HepG2 (cell line): ENCODE results near the gene TADA2A. TPM values are rescaled to one million over a fixed set of nuclear protein-coding genes. Genes with fewer than 3 reads are reported as not detected.

Experiments
- AHR ChIP-seq: IDR thresholded peaks from 2 replicates; pipeline ENCODE4 v1.6.1; 2018; ENCODE audit warnings: missing genetic modification reagents, missing compliant biosample characterization
- ARNTL ChIP-seq: sonication (generic); formaldehyde crosslinking; IDR thresholded peaks from 2 replicates; pipeline ENCODE4 v1.4.0; 2020; ENCODE audit warnings: mild to moderate bottlenecking, missing genetic modification reagents
- CENPBD1 ChIP-seq: sonication (generic); formaldehyde crosslinking; IDR thresholded peaks from 2 replicates; pipeline ENCODE4 v1.8.0; 2022; ENCODE audit warnings: missing genetic modification reagents, low read depth, mild to moderate bottlenecking, borderline replicate concordance
- EP300 ChIP-seq, 3 experiments: sonication (generic) in 1 of 3; formaldehyde crosslinking in 1 of 3; IDR thresholded peaks; 2 replicates each; pipeline versions ENCODE4 v1.5.1 to v1.6.1; 2011 to 2020; ENCODE audit warnings: low read depth in 2 of 3, low read length in 2 of 3, borderline replicate concordance in 1 of 3, improper control_type of control experiment in 1 of 3, mild to moderate bottlenecking in 1 of 3, missing genetic modification reagents in 1 of 3, moderate library complexity in 1 of 3
- HNRNPK ChIP-seq: fragments of 200-400 bp; formaldehyde crosslinking; IDR thresholded peaks from 2 replicates; pipeline ENCODE4 v1.6.1; 2018; ENCODE audit warnings: low read length, low read depth, moderate library complexity, mild to moderate bottlenecking; ENCODE audit not compliant: poor library complexity, severe bottlenecking
- IRF1 ChIP-seq: sonication (generic); formaldehyde crosslinking; IDR thresholded peaks from 2 replicates; pipeline ENCODE4 v1.4.0; 2020; ENCODE audit warnings: low read depth, mild to moderate bottlenecking, missing genetic modification reagents
- KDM4B ChIP-seq: sonication (generic); formaldehyde crosslinking; IDR thresholded peaks from 2 replicates; pipeline ENCODE4 v1.4.0; 2020; ENCODE audit warnings: missing genetic modification reagents
- KLF11 ChIP-seq: IDR thresholded peaks from 2 replicates; pipeline ENCODE4 v1.6.1; 2016; ENCODE audit warnings: missing compliant biosample characterization
- KLF6 ChIP-seq: IDR thresholded peaks from 2 replicates; pipeline ENCODE4 v1.8.0; 2016; ENCODE audit warnings: missing biosample characterization, missing genetic modification reagents
- MED8 ChIP-seq: sonication (generic); formaldehyde crosslinking; IDR thresholded peaks from 2 replicates; pipeline ENCODE4 v1.8.1; 2023; ENCODE audit warnings: mild to moderate bottlenecking, missing genetic modification reagents; ENCODE audit not compliant: insufficient replicate concordance
- NFATC3 ChIP-seq: sonication (generic); formaldehyde crosslinking; IDR thresholded peaks from 2 replicates; pipeline ENCODE4 v1.5.1; 2020; ENCODE audit warnings: mild to moderate bottlenecking, missing genetic modification reagents
- RFX5 ChIP-seq: IDR thresholded peaks from 2 replicates; pipeline ENCODE4 v1.6.1; 2011; ENCODE audit warnings: low read depth, low read length, improper control_type of control experiment
- RORA ChIP-seq: sonication (generic); formaldehyde crosslinking; IDR thresholded peaks from 2 replicates; pipeline ENCODE4 v1.5.0; 2020; ENCODE audit warnings: mild to moderate bottlenecking, missing genetic modification reagents, moderate library complexity
- SALL1 ChIP-seq: sonication (generic); formaldehyde crosslinking; IDR thresholded peaks from 2 replicates; pipeline ENCODE4 v1.8.0; 2022; ENCODE audit warnings: mild to moderate bottlenecking, missing genetic modification reagents
- SRSF1 ChIP-seq: fragments of 200-400 bp; formaldehyde crosslinking; optimal IDR thresholded peaks from 2 replicates; pipeline ENCODE3; 2017; ENCODE audit warnings: mild to moderate bottlenecking, low read depth, low read length, moderate library complexity
- TAF15 ChIP-seq: fragments of 200-400 bp; formaldehyde crosslinking; IDR thresholded peaks from one replicate; pipeline ENCODE4 v1.6.1; 2018; ENCODE audit warnings: mild to moderate bottlenecking, low read depth, low read length; ENCODE audit not compliant: poor library complexity, severe bottlenecking
- ZFP41 ChIP-seq: sonication (generic); formaldehyde crosslinking; IDR thresholded peaks from 2 replicates; pipeline ENCODE4 v1.4.0; 2020; ENCODE audit warnings: mild to moderate bottlenecking, missing genetic modification reagents, borderline replicate concordance
- ZNF256 ChIP-seq: sonication (generic); formaldehyde crosslinking; conservative IDR thresholded peaks from 2 replicates; pipeline ENCODE4 v1.4.0; 2020; ENCODE audit warnings: missing genetic modification reagents
- ZNF317 ChIP-seq: sonication (generic); formaldehyde crosslinking; IDR thresholded peaks from 2 replicates; pipeline ENCODE4 v1.5.0; 2020; ENCODE audit warnings: mild to moderate bottlenecking, missing genetic modification reagents
- ZNF333 ChIP-seq: sonication (generic); formaldehyde crosslinking; IDR thresholded peaks from 2 replicates; pipeline ENCODE4 v1.4.0; 2020; ENCODE audit warnings: mild to moderate bottlenecking, missing genetic modification reagents, borderline replicate concordance
- ZNF441 ChIP-seq: sonication (generic); formaldehyde crosslinking; IDR thresholded peaks from 2 replicates; pipeline ENCODE4 v1.7.0; 2021; ENCODE audit warnings: missing genetic modification reagents, borderline replicate concordance
- ZNF564 ChIP-seq: sonication (generic); formaldehyde crosslinking; IDR thresholded peaks from 2 replicates; pipeline ENCODE4 v1.8.1; 2023; ENCODE audit warnings: mild to moderate bottlenecking, missing genetic modification reagents
- ZNF572 ChIP-seq: sonication (generic); formaldehyde crosslinking; IDR thresholded peaks from 2 replicates; pipeline ENCODE4 v1.5.1; 2020; ENCODE audit warnings: mild to moderate bottlenecking, missing genetic modification reagents
- ZNF749 ChIP-seq: sonication (generic); formaldehyde crosslinking; IDR thresholded peaks from 2 replicates; pipeline ENCODE4 v1.8.0; 2022; ENCODE audit warnings: mild to moderate bottlenecking, missing genetic modification reagents, moderate library complexity, borderline replicate concordance
- ZNF75D ChIP-seq: sonication (generic); formaldehyde crosslinking; IDR thresholded peaks from 2 replicates; pipeline ENCODE4 v1.8.1; 2023; ENCODE audit warnings: missing genetic modification reagents, mild to moderate bottlenecking, borderline replicate concordance
- polyA plus RNA-seq, 8 experiments: library from polyadenylated mRNA; depleted of rRNA in 3 of 8; stranded (reverse) in 7 of 8; unstranded in 1 of 8; fragments of >200 nt; fragmentation: Illumina TruSeq in 4 of 8; extraction: Trizol in 4 of 8; gene quantifications; 2 replicates each; pipeline versions ENCODE4 v1.2.1 to v1.2.3, GENCODE V29; 2011 to 2016; ENCODE audit warnings: low read depth in 4 of 8, missing spikeins in 1 of 8, mixed read lengths in 1 of 8; ENCODE audit not compliant: insufficient read depth in 1 of 8
- total RNA-seq, 5 experiments: library from RNA; depleted of rRNA; stranded (reverse); fragments of >200 nt; fragmentation: Illumina TruSeq; extraction: Trizol; gene quantifications; 2 replicates each; pipeline ENCODE4 v1.2.3, GENCODE V29; 2016; ENCODE audit warnings: low read depth in 1 of 5
- TF ChIP-seq, protein P1 (sequence below): sonication (generic); formaldehyde crosslinking; IDR thresholded peaks from 2 replicates; pipeline ENCODE4 v1.4.0; 2020; ENCODE audit warnings: mild to moderate bottlenecking, missing genetic modification reagents

Gene TADA2A
- total and polyA plus RNA-seq, 2 of the 13 experiments (the other 11 are each of a cell fraction or from before 2014, with no cell fraction given): 8.0 to 14.0 TPM

GRCh38 chr17:37358830-37359681 lies 47.6 kb upstream of the TADA2A start (continued):
- TF ChIP-seq ZNF572 (CRISPR knock-in tag) (no peak), ARNTL (CRISPR knock-in tag) (peak; percentile 59; the same call in 1 of the 2 replicates), KLF11 (0 out of 2 replicates have a peak, but pooled peaks have one; percentile 12), ZNF256 (CRISPR knock-in tag) (0 out of 2 replicates have a peak, but pooled peaks have one; percentile 69), ZNF441 (CRISPR knock-in tag) (0 out of 2 replicates have a peak, but pooled peaks have one; percentile 51), AHR (CRISPR knock-in tag) (0 out of 2 replicates have a peak, but pooled peaks have one; percentile 33), IRF1 (no peak), ZNF317 (CRISPR knock-in tag) (0 out of 2 replicates have a peak, but pooled peaks have one; percentile 34), MED8 (CRISPR knock-in tag) (peak; percentile 40), ZNF564 (CRISPR knock-in tag) (no peak), RFX5 (0 out of 2 replicates have a peak, but pooled peaks have one; percentile 34), ZNF75D (CRISPR knock-in tag) (no peak), SALL1 (CRISPR knock-in tag) (peak; percentile 30; the same call in 1 of the 2 replicates), HNRNPK (peak; percentile 11), TAF15 (peak; percentile 71), ZNF333 (CRISPR knock-in tag) (peak; percentile 75; the same call in 1 of the 2 replicates), ZNF749 (CRISPR knock-in tag) (no peak; the same call in 1 of the 2 replicates), EP300 (IDR thresholded peaks at IDR 0.05; ENCODE audit: low read depth in 2 of 2, low read length in 2 of 2) (peak in 1 of 2 experiments; percentile 57; a peak in 2 of 4 replicates), EP300 (CRISPR knock-in tag; IDR thresholded peaks at IDR 0.05; ENCODE audit: borderline replicate concordance) (no peak), KLF6 (CRISPR knock-in tag) (peak; percentile 68; the same call in 1 of the 2 replicates), NFATC3 (CRISPR knock-in tag) (no peak), ZFP41 (peak; percentile 67; the same call in 1 of the 2 replicates), KDM4B (0 out of 2 replicates have a peak, but pooled peaks have one; percentile 12), SRSF1 (no peak), CENPBD1 (CRISPR knock-in tag) (no peak), RORA (CRISPR knock-in tag) (no peak)
- TF ChIP-seq, protein P1, sequence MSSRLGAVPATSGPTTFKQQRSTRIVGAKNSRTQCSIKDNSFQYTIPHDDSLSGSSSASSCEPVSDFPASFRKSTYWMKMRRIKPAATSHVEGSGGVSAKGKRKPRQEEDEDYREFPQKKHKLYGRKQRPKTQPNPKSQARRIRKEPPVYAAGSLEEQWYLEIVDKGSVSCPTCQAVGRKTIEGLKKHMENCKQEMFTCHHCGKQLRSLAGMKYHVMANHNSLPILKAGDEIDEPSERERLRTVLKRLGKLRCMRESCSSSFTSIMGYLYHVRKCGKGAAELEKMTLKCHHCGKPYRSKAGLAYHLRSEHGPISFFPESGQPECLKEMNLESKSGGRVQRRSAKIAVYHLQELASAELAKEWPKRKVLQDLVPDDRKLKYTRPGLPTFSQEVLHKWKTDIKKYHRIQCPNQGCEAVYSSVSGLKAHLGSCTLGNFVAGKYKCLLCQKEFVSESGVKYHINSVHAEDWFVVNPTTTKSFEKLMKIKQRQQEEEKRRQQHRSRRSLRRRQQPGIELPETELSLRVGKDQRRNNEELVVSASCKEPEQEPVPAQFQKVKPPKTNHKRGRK (CRISPR knock-in tag): no peak
